ENCODE results near the gene ALS2CL.

The ALS2CL gene

GRCh38 chr3:46632792-46633191 is 60.7 kb downstream of the ALS2CL start:
- Histone ChIP-seq H3K27ac (replicated peaks; ENCODE audit: low read length) (no peak overlapping the region), H3K4ac (ENCODE audit: low read length) (no peak overlapping the region), H3K36me3 (replicated peaks in 1 of 2; ENCODE audit: control insufficient read depth in 2 of 2, insufficient read depth in 2 of 2, low read length in 2 of 2) (no peaks in the 10 kb centered on the region), H3K79me1 (ENCODE audit: low read depth, low read length) (no peaks in the 10 kb centered on the region), H3K18ac (ENCODE audit: low read length) (no peak overlapping the region), H3K27me3 (ENCODE audit: control insufficient read depth in 3 of 3, insufficient read depth in 3 of 3, low read depth in 1 of 3, low read length in 3 of 3) (no peaks in the 10 kb centered on the region), H2BK15ac (ENCODE audit: low read length) (no peak overlapping the region), H3K9ac (ENCODE audit: low read depth, low read length, poor library complexity) (no peak overlapping the region), H3K14ac (ENCODE audit: low read length) (no peak overlapping the region), H2BK12ac (ENCODE audit: low read length) (no peak overlapping the region), H3K4me1 (ENCODE audit: control insufficient read depth in 2 of 2, insufficient read depth in 1 of 2, low read depth in 1 of 2, low read length in 2 of 2) (peaks cover 0 to 13% of the 10 kb centered on the region in 2 donors), H3K4me2 (ENCODE audit: insufficient read depth, low read length, poor library complexity, severe bottlenecking) (no peak overlapping the region), H4K91ac (ENCODE audit: low read depth, low read length, poor library complexity) (no peak overlapping the region), H3K9me3 (replicated peaks in 1 of 2; ENCODE audit: control insufficient read depth in 2 of 2, insufficient read depth in 1 of 2, low read depth in 1 of 2, low read length in 2 of 2) (no peaks in the 10 kb centered on the region), H2AK5ac (ENCODE audit: low read depth, low read length) (no peak overlapping the region), H3K23ac (ENCODE audit: low read depth, low read length, poor library complexity) (no peak overlapping the region), H4K8ac (ENCODE audit: low read depth, low read length) (no peak overlapping the region), H2BK5ac (ENCODE audit: low read length) (no peak overlapping the region), H2AFZ (ENCODE audit: low read length) (no peak overlapping the region), H3K4me3 (ENCODE audit: low read length in 2 of 2) (no peak overlapping the region), H2BK120ac (ENCODE audit: low read depth, low read length) (no peak overlapping the region)
- no peak for DNase-seq (ENCODE audit: low spot score)
- WGBS, 2 donors (ENCODE audit: extremely low coverage in 2 of 2, insufficient read length in 2 of 2, insufficient replicate concordance in 1 of 2) = no CpG with 5 or more reads among the region's 1 CpG

DNA sequence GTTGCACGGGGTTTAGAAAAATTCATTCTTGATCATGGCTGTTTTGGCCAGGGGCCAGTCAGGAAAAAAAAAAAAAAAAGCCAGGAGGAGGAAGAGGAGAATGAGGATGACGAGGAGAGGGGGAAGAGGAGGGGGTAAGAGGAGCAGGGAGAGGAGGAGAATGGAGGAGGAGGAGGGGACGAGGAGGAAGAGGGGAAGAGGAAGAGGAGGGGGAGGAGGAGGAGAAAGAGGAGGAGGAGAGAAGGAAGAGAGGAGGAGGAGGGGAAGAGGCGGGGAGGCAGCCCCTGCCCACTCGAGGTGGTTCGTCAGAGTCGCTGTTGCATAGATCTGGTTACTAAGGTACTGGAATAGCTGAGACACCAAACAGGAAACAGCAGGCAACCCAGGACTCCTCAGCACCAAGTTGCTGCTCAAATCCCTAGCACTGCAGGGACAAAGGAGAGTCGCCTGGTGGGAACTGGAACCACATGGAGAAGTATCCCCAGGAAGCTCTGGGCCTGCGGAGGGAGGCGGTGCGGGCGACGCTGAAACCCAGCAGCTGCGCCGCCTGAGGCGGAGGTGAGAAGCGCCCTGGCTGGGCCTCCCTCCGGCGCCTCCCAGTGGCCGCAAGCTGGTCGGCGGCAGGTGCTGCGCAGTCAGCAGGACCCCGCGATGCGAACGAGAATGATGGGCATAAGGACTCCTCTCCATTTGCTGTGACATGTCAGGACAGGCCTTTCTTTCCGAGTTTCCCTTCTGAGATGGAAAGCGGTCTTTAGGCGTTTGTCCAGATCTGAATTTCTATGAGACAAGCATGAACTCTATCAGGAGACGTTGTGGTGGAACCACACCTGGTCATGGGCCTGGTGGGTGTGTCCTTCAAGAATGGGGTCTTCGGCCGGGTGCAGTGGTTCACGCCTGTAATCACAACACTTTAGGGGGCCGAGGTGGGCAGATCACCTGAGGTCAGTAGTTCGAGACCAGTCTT is 63.6 kb downstream of the ALS2CL start:
- H3K4me3 ChIP-seq (ENCODE audit: low read length in 2 of 2) = no peak overlapping the region
- WGBS, 2 donors (ENCODE audit: extremely low coverage in 2 of 2, insufficient read length in 2 of 2, insufficient replicate concordance in 1 of 2) = no CpG with 5 or more reads among the region's 36 CpGs
- peak overlapping the region; percentile 20 for H3K23ac ChIP-seq (ENCODE audit: low read depth, low read length, poor library complexity)
- no peak overlapping the region for H3K9ac ChIP-seq (ENCODE audit: low read depth, low read length, poor library complexity)
- no peak overlapping the region for H4K91ac ChIP-seq (ENCODE audit: low read depth, low read length, poor library complexity)
- H3K14ac ChIP-seq (ENCODE audit: low read length) = no peak overlapping the region
- peak overlapping the region; percentile 85 for H2AFZ ChIP-seq (ENCODE audit: low read length)
- no peak overlapping the region for H3K4ac ChIP-seq (ENCODE audit: low read length)
- H3K79me1 ChIP-seq (ENCODE audit: low read depth, low read length) = no peaks in the 10 kb centered on the region
- no peaks in the 10 kb centered on the region for H3K27me3 ChIP-seq (ENCODE audit: control insufficient read depth in 3 of 3, insufficient read depth in 3 of 3, low read depth in 1 of 3, low read length in 3 of 3)
- peak overlapping the region; percentile 28 for H3K4me2 ChIP-seq (ENCODE audit: insufficient read depth, low read length, poor library complexity, severe bottlenecking)
- peak; percentile 63 for DNase-seq (ENCODE audit: low spot score)
- H4K8ac ChIP-seq (ENCODE audit: low read depth, low read length) = peak overlapping the region; percentile 20
- H3K4me1 ChIP-seq (ENCODE audit: control insufficient read depth in 2 of 2, insufficient read depth in 1 of 2, low read depth in 1 of 2, low read length in 2 of 2) = peaks cover 0 to 15% of the 10 kb centered on the region in 2 donors
- no peaks in the 10 kb centered on the region for H3K36me3 ChIP-seq (replicated peaks in 1 of 2; ENCODE audit: control insufficient read depth in 2 of 2, insufficient read depth in 2 of 2, low read length in 2 of 2)
- H3K18ac ChIP-seq (ENCODE audit: low read length) = peak overlapping the region; percentile 55
- peak overlapping the region; percentile 88 for H2BK15ac ChIP-seq (ENCODE audit: low read length)
- no peak overlapping the region for H2AK5ac ChIP-seq (ENCODE audit: low read depth, low read length)
- no peak overlapping the region for H2BK5ac ChIP-seq (ENCODE audit: low read length)
- H2BK120ac ChIP-seq (ENCODE audit: low read depth, low read length) = no peak overlapping the region
- H2BK12ac ChIP-seq (ENCODE audit: low read length) = peak overlapping the region; percentile 35
- peak overlapping the region; percentile 43 for H3K27ac ChIP-seq (replicated peaks; ENCODE audit: low read length)
- no peaks in the 10 kb centered on the region for H3K9me3 ChIP-seq (replicated peaks in 1 of 2; ENCODE audit: control insufficient read depth in 2 of 2, insufficient read depth in 1 of 2, low read depth in 1 of 2, low read length in 2 of 2)

DNA sequence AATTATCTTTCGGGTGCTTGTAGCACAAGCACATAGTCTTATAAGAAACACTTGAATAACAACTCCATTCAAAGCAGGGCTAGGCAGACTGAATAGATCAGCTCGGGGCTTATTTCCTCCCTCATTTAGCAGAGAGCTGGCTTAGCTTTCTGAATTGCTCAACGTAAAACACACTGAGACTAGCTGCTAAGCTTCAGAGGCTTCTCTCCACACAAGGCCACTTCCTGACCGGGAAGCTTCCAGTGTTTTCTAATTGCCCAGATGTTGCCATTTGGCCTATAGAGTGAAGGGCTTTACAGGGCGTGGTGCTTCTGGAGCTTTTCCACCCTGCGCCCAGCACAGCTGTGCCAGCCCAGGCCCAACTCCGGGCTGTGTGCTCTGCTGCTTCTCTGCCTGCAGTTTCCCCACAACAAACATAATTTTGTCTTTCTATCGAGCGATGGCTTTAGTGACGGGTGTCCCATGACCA is 64.5 kb downstream of the ALS2CL start:
- H3K9me3 ChIP-seq (replicated peaks in 1 of 2; ENCODE audit: control insufficient read depth in 2 of 2, insufficient read depth in 1 of 2, low read depth in 1 of 2, low read length in 2 of 2) = no peaks in the 10 kb centered on the region

GRCh38 chr3:46627078-46627477 is 66.4 kb downstream of the ALS2CL start:
- Histone ChIP-seq H2AFZ (ENCODE audit: low read length) (no peak overlapping the region), H3K27me3 (ENCODE audit: control insufficient read depth in 3 of 3, insufficient read depth in 3 of 3, low read depth in 1 of 3, low read length in 3 of 3) (no peaks in the 10 kb centered on the region), H3K4ac (ENCODE audit: low read length) (no peak overlapping the region), H2AK5ac (ENCODE audit: low read depth, low read length) (no peak overlapping the region), H2BK120ac (ENCODE audit: low read depth, low read length) (no peak overlapping the region), H3K23ac (ENCODE audit: low read depth, low read length, poor library complexity) (no peak overlapping the region), H3K4me3 (ENCODE audit: low read length in 2 of 2) (no peak overlapping the region), H3K79me1 (ENCODE audit: low read depth, low read length) (no peaks in the 10 kb centered on the region), H3K18ac (ENCODE audit: low read length) (no peak overlapping the region), H2BK12ac (ENCODE audit: low read length) (no peak overlapping the region), H4K8ac (ENCODE audit: low read depth, low read length) (no peak overlapping the region), H3K27ac (replicated peaks; ENCODE audit: low read length) (no peak overlapping the region), H3K4me1 (ENCODE audit: control insufficient read depth in 2 of 2, insufficient read depth in 1 of 2, low read depth in 1 of 2, low read length in 2 of 2) (peaks cover 0 to 15% of the 10 kb centered on the region in 2 donors), H3K4me2 (ENCODE audit: insufficient read depth, low read length, poor library complexity, severe bottlenecking) (no peak overlapping the region), H3K9me3 (replicated peaks in 1 of 2; ENCODE audit: control insufficient read depth in 2 of 2, insufficient read depth in 1 of 2, low read depth in 1 of 2, low read length in 2 of 2) (no peaks in the 10 kb centered on the region), H2BK5ac (ENCODE audit: low read length) (no peak overlapping the region), H3K36me3 (replicated peaks in 1 of 2; ENCODE audit: control insufficient read depth in 2 of 2, insufficient read depth in 2 of 2, low read length in 2 of 2) (no peaks in the 10 kb centered on the region), H2BK15ac (ENCODE audit: low read length) (peak overlapping the region; percentile 69), H4K91ac (ENCODE audit: low read depth, low read length, poor library complexity) (no peak overlapping the region), H3K9ac (ENCODE audit: low read depth, low read length, poor library complexity) (no peak overlapping the region), H3K14ac (ENCODE audit: low read length) (no peak overlapping the region)
- no peak for DNase-seq (ENCODE audit: low spot score)
- WGBS, 2 donors (ENCODE audit: extremely low coverage in 2 of 2, insufficient read length in 2 of 2, insufficient replicate concordance in 1 of 2) = no CpG with 5 or more reads among the region's 1 CpG

More for the DNA sequence above, 64.5 kb downstream of the ALS2CL start:
- no peak overlapping the region for H3K4ac ChIP-seq (ENCODE audit: low read length)
- H3K4me1 ChIP-seq (ENCODE audit: control insufficient read depth in 2 of 2, insufficient read depth in 1 of 2, low read depth in 1 of 2, low read length in 2 of 2) = peaks cover 0 to 15% of the 10 kb centered on the region in 2 donors
- H2BK5ac ChIP-seq (ENCODE audit: low read length) = no peak overlapping the region
- no peak overlapping the region for H3K4me2 ChIP-seq (ENCODE audit: insufficient read depth, low read length, poor library complexity, severe bottlenecking)
- H3K27ac ChIP-seq (replicated peaks; ENCODE audit: low read length) = peak overlapping the region; percentile 43
- peak overlapping the region; percentile 85 for H2AFZ ChIP-seq (ENCODE audit: low read length)
- DNase-seq (ENCODE audit: low spot score) = no peak
- no peaks in the 10 kb centered on the region for H3K36me3 ChIP-seq (replicated peaks in 1 of 2; ENCODE audit: control insufficient read depth in 2 of 2, insufficient read depth in 2 of 2, low read length in 2 of 2)
- H3K23ac ChIP-seq (ENCODE audit: low read depth, low read length, poor library complexity) = no peak overlapping the region
- H2AK5ac ChIP-seq (ENCODE audit: low read depth, low read length) = no peak overlapping the region
- H3K14ac ChIP-seq (ENCODE audit: low read length) = no peak overlapping the region
- H2BK120ac ChIP-seq (ENCODE audit: low read depth, low read length) = no peak overlapping the region
- no peaks in the 10 kb centered on the region for H3K27me3 ChIP-seq (ENCODE audit: control insufficient read depth in 3 of 3, insufficient read depth in 3 of 3, low read depth in 1 of 3, low read length in 3 of 3)
- no peak overlapping the region for H4K8ac ChIP-seq (ENCODE audit: low read depth, low read length)
- H2BK12ac ChIP-seq (ENCODE audit: low read length) = no peak overlapping the region
- no peak overlapping the region for H4K91ac ChIP-seq (ENCODE audit: low read depth, low read length, poor library complexity)
- no CpG with 5 or more reads among the region's 10 CpGs for WGBS, 2 donors (ENCODE audit: extremely low coverage in 2 of 2, insufficient read length in 2 of 2, insufficient replicate concordance in 1 of 2)
- H3K18ac ChIP-seq (ENCODE audit: low read length) = peak overlapping the region; percentile 66
- no peak overlapping the region for H3K4me3 ChIP-seq (ENCODE audit: low read length in 2 of 2)
- H3K79me1 ChIP-seq (ENCODE audit: low read depth, low read length) = no peaks in the 10 kb centered on the region
- no peak overlapping the region for H2BK15ac ChIP-seq (ENCODE audit: low read length)
- no peak overlapping the region for H3K9ac ChIP-seq (ENCODE audit: low read depth, low read length, poor library complexity)
